ENCODE results near the gene PER1.
A peak's percentile ranks its signal among the peaks of the same experiment; 100 is the strongest.

The PER1 gene

GRCh38 chr17:8154608-8155155 lies 2.5 kb upstream of the PER1 start:
- no peak for DNase-seq (ENCODE audit: low spot score)

DNA sequence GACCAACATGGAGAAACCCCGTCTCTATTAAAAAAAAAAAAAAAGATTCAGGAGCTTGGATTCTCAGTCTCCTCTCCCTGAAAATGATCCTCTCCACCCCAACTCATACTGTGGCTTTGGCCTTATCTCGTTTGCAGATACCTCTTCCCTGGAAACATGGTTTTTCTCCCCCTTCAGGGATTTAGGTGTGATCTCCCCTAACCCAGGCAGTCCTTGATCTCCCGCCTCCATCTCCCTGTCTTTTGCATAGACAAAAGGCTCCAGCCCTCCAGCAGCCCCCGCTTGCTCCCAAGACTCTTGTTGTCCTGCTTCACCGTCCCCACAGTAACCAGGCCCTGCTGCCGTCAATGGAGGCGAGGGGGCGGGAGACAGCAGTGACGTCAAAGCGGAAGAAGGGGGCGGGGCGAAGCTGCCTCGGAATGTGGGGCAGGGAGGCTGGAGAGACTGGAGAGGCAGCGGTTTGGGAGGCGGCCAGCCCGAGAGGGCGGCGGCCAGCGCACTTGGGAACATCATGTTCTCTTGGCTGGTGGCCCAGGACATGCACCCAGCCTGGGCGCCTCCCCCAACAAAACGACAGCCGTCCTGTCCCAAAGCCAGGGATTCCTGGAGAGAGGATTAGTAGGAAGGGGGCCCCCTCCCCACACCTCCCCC lies 1.9 kb upstream of the PER1 start:
- DNase-seq (ENCODE audit: low spot score) = peak; percentile 95

DNA sequence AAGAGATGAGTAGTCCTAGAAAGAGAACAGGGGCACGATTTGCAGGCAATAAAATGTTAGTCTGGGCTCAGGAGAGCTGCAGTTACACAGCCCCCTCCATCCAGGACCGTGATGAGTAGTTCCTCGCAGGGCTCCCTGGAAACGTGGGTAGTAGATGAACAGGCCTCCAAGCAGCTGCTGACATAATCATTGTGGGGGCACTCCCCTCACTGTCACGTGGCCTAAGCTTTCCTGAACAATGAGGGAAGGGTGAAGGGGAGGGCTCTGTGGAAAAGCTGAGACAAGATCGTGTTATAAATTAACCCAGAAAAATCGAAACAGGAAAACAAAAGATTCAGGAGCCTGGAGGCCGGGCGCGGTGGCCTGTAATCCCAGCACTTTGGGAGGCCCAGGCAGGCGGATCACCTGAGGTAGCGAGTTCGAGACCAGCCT lies 1.3 kb upstream of the PER1 start:
- peak; percentile 75 for DNase-seq (ENCODE audit: low spot score)

DNA sequence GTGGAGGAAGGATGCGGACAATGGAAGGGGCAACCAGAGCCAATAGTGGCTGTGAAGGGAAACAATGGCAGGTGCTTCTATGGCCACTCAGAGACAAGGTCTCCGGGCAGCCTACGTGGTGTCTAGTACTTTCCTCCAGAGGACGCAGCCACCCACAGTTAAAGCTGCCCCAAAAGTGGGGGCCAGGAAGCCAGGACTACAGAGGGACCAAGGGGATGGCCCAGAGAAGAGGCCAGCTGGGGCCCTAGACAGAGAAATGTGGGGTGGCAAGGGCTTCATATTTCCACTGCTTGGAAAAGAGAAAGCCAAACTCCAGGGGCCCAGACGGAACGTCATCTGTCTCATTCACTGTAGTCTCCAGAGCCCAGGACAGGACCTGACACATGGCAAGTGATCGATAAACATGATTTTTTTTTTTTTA lies 837 bp upstream of the PER1 start:
- no peak for DNase-seq (ENCODE audit: low spot score)

GRCh38 chr17:8151641-8152111 lies 528 bp downstream of the PER1 start:
- DNase-seq (ENCODE audit: low spot score) = no peak

GRCh38 chr17:8151120-8151640 lies 1.0 kb downstream of the PER1 start:
- DNase-seq (ENCODE audit: low spot score) = peak; percentile 94

DNA sequence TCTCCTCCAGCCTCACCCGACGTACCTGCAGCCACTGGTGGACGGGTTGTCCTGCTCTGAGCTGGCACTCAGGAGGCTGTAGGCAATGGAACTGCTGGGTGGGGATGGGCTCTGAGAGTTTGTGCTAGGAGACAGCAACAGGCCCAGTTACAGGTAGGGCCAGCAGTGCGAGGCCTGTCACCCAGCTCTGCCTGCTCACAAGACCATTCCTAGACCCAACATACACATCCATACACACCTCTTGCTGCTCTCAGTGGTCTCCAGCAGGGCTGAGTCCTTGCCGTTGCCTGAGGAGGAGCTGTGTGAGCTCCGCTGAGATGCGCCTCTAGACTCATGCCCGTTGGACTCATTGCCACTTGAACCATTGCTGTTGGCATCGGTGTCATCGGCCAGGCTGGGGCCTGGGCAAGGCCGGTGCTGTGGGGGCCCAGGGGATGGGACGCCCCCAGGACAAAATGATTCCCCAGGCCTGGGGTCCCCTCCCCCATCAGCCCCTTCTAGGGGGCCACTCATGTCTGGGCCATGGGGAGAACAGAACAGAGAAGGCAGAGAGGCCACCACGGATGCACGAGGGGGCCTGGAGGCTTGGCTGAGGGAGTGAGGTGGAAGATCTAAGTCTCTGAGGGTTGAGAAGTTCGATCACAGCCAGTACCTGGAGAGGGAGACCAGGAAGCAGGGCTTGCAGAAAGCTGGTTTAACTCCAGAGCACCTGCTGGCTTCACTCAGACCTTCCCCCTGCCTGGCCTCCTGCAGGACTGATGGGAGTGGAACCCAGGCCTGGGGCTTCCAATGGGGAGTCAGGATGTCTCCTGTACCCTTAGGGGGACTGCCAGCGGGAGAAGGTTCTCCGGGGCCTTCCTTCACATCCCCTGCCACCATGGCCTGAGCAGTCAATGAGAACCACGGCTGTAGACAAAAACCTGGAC lies 1.7 kb downstream of the PER1 start:
- DNase-seq (ENCODE audit: low spot score) = no peak

- DNase-seq (ENCODE audit: low spot score) = no peak
Measured at GRCh38 chr17:8149419-8150193, 2.6 kb downstream of the PER1 start.

- DNase-seq (ENCODE audit: low spot score) = no peak
Measured at GRCh38 chr17:8148560-8148959, 3.6 kb downstream of the PER1 start.

- DNase-seq (ENCODE audit: low spot score) = no peak
Measured at GRCh38 chr17:8147805-8148404, 4.3 kb downstream of the PER1 start.

DNA sequence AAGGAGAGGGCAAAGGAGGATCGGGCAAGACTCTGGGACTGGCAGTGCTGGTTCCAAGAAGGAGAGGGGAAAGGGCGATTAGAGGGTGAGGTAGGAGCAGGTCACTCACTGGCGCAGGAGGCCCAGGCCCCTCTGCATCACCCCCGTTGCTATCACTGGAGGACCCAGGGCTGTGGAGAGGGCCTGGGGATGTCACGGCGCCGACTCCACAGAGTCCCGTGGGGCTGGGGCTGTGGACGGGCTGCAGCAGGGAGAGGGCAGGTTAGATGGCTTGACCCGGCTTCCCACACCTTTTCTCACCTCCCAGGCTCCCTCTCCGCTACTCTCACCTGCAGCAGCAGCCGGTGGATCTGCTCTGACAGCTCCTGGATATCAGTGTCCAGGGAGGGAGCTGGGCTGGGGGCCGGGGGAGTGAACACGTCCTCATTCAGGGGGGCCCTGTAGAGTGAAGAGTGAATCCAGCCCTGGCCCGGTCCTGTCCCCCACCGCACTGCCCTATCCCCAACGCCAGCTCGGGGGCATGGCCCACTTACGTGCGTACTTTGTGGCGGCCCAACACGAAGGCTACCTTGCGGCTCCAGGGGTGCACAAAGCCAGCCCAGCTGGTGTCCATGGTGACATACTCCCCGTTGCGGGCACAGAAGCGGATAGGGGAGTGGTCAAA lies 4.9 kb downstream of the PER1 start:
- no peak for DNase-seq (ENCODE audit: low spot score)

DNA sequence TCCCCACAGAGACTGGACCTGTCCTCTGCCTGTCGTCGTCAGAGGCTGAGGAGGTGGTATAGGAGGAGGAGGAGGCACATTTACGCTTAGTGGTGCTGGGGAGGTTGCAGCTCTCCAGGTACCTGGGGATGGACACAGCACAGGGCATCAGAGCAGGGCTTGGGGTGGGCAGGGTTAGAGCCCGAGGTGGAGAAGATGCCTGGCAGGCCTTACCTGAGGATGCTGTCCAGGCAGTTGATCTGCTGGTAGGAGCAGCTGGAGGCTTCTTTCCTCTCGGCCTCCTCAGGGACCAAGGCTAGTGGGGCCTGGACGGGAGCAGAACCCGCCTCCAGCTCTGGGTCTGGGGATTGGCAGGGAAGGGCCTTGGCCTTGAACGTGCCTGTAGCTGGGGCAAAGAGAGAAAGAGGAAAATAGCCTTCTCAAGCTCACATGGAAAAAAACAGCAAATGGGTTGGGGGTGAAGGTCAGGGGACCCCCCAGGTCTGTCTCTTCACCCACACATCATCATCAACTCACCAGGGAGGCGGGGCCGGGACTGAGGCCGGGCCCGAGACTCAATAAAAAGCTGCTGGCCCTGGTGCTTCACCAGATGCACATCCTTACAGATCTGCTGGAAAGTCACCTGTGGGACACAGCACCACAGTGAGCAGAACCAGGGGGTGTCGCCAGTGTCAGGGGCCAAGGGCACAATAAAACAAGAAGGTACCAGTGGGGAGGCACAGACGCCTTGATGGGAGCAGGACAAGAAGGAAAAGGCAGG lies 5.6 kb downstream of the PER1 start:
- DNase-seq (ENCODE audit: low spot score) = no peak

- no peak for DNase-seq (ENCODE audit: low spot score)
Measured at GRCh38 chr17:8145811-8146210, 6.4 kb downstream of the PER1 start.

DNA sequence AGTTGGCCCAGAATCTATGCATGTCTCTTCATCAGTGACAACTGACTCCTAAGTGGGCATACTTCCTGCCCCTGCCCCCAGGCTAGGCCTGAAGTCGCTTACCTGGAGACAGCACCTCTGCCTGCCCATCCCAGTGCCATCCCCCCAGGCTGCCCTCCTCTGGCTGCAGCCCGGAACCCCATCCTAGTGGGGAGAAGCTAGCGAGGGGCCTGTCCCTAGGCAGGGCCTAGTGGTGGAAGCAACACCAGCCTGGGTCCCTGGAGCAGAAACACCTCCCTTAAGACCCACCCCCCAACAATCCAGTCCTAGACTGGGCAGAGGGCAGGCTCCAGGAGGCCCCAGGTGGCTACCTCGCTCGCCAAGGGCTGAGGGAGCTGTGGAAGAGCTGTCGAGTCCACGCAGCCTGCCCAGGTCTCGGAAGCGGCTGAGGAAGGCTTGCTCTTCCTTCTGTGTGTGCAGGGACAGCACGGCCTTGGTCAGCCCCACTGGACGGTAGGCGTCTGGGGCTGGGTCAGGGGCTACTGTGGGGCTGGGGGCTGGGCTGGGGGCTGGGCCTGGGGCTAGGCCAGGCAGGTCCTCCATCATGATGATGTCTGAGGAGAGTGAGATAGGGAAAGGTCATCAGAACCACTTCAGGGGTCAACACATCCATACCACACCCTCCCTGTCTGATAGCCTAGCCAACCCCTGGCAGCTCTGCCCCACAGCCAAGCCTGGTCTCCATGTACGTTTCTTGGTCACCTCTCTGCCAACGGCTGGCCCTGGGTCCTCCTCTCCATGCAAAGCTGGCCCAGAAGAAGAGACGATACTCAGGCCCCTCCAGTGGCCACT lies 7.6 kb downstream of the PER1 start:
- no peak for DNase-seq (ENCODE audit: low spot score)

DNA sequence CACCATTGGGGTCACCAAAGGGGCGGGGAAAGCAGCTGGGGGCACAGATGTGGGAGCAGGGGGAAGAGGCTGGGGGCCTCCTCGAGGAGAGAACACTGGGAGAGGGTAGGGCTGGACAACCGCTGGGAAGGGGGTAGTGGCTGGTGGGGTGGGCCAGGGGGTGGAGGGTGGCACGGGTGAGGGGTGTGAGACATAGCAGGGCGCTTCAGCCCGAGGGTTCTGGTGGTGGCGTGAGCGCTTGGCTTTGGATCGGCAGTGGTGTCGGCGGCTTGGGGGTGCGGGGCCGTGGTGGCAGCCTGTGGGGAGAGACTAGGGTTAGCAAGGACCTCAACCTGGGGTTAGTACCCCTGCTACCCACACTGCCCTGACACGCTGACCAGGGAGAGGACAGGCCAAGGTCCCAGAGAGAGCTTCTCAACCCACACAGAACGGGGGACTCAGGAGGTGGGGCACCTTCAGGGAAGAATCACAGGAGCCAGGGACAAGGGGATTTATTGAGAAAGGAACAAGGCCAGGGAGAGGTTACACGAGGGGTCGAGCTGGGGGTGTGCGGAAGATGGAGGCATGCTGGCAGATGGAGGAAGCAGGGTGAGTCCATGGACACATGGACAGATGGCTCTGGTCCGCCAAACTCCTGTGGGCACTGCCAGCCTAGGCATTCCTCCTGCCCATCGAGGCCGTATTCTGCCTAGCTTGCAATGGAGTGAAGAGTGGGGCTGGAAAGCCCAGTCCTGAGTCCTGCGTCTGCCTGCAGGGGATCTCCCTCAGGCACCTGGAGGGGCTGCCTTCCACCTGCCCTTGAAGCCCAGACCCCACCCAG lies 8.4 kb downstream of the PER1 start:
- no peak for DNase-seq (ENCODE audit: low spot score)

- DNase-seq (ENCODE audit: low spot score) = no peak
Measured at GRCh38 chr17:8142887-8143580, 9.2 kb downstream of the PER1 start.

GRCh38 chr17:8142158-8142886 lies 9.9 kb downstream of the PER1 start:
- no peak for DNase-seq (ENCODE audit: low spot score)
